HepG2 (cell line): ENCODE measurements around the gene FBXW12. TPM values are rescaled to one million over a fixed set of nuclear protein-coding genes. Genes with fewer than 3 reads are reported as not detected.

Source experiments
- ASH2L ChIP-seq: fragments of 300-600, 200-600 bp; sonication (generic); IDR thresholded peaks from 2 replicates; pipeline ENCODE4 v1.7.0; 2017; ENCODE audit warnings: low read depth, mild to moderate bottlenecking, moderate library complexity, mixed read lengths, low read length; ENCODE audit not compliant: insufficient read length
- CCDC6 ChIP-seq: sonication (generic); formaldehyde crosslinking; IDR thresholded peaks from 2 replicates; pipeline ENCODE4 v1.8.1; 2022; ENCODE audit warnings: mild to moderate bottlenecking, missing genetic modification reagents, moderate library complexity
- EZH2 ChIP-seq: conservative IDR thresholded peaks from 2 replicates; pipeline ENCODE4 v1.6.1; 2012; ENCODE audit warnings: mild to moderate bottlenecking, low read depth, low read length, moderate library complexity
- FOXM1 ChIP-seq: sonication (generic); formaldehyde crosslinking; IDR thresholded peaks from 2 replicates; pipeline ENCODE4 v1.5.0; 2020; ENCODE audit warnings: missing genetic modification reagents
- GATAD1 ChIP-seq: IDR thresholded peaks from 2 replicates; pipeline ENCODE4 v1.6.1; 2016; ENCODE audit warnings: missing genetic modification reagents, missing compliant biosample characterization
- HDAC1 ChIP-seq: sonication (generic); formaldehyde crosslinking; IDR thresholded peaks from 2 replicates; pipeline ENCODE4 v1.5.1; 2020; ENCODE audit warnings: mild to moderate bottlenecking, missing genetic modification reagents
- HMG20B ChIP-seq: conservative IDR thresholded peaks from 2 replicates; pipeline ENCODE4 v1.6.1; 2016; ENCODE audit warnings: missing genetic modification reagents, missing compliant biosample characterization
- KDM3A ChIP-seq: IDR thresholded peaks from 2 replicates; pipeline ENCODE4 v1.6.1; 2018; ENCODE audit warnings: low read depth, missing compliant biosample characterization
- KDM6A ChIP-seq: IDR thresholded peaks from 2 replicates; pipeline ENCODE4 v1.6.1; 2016; ENCODE audit warnings: low read depth
- KLF16 ChIP-seq, 2 experiments: sonication (generic) in 1 of 2; formaldehyde crosslinking in 1 of 2; IDR thresholded peaks; 2 replicates each; pipeline versions ENCODE4 v1.6.1 to v1.8.0; 2016 to 2023; ENCODE audit warnings: missing genetic modification reagents in 2 of 2, missing compliant biosample characterization in 1 of 2
- MBNL3 ChIP-seq: fragments of 250-450 bp; sonication (Bioruptor Pico); conservative IDR thresholded peaks from 2 replicates; pipeline ENCODE4 v1.8.0; 2022; ENCODE audit warnings: mild to moderate bottlenecking, inconsistent platforms
- NKX3-1 ChIP-seq: sonication (generic); formaldehyde crosslinking; IDR thresholded peaks from 2 replicates; pipeline ENCODE4 v1.5.0; 2020; ENCODE audit warnings: missing genetic modification reagents
- REL ChIP-seq: sonication (generic); formaldehyde crosslinking; conservative IDR thresholded peaks from 2 replicates; pipeline ENCODE4 v1.8.0; 2022; ENCODE audit warnings: mild to moderate bottlenecking, missing genetic modification reagents, moderate library complexity
- SIX4 ChIP-seq: sonication (generic); formaldehyde crosslinking; IDR thresholded peaks from 2 replicates; pipeline ENCODE4 v1.4.0; 2020; ENCODE audit warnings: missing genetic modification reagents
- SNAPC2 ChIP-seq: sonication (generic); formaldehyde crosslinking; IDR thresholded peaks from 2 replicates; pipeline ENCODE4 v1.8.1; 2022; ENCODE audit warnings: mild to moderate bottlenecking, missing genetic modification reagents
- TEAD3 ChIP-seq: optimal IDR thresholded peaks from 2 replicates; pipeline ENCODE3; 2016; ENCODE audit warnings: borderline replicate concordance
- TFDP2 ChIP-seq: sonication (generic); formaldehyde crosslinking; IDR thresholded peaks from 2 replicates; pipeline ENCODE4 v1.4.0; 2020; ENCODE audit warnings: missing genetic modification reagents
- ZBTB1 ChIP-seq: sonication (generic); formaldehyde crosslinking; IDR thresholded peaks from 2 replicates; pipeline ENCODE4 v1.4.0; 2020; ENCODE audit warnings: missing genetic modification reagents, borderline replicate concordance
- ZHX1 ChIP-seq: sonication (generic); formaldehyde crosslinking; IDR thresholded peaks from 2 replicates; pipeline ENCODE4 v1.8.1; 2022; ENCODE audit warnings: low read depth, mild to moderate bottlenecking, missing genetic modification reagents
- ZNF143 ChIP-seq: sonication (generic); formaldehyde crosslinking; IDR thresholded peaks from 2 replicates; pipeline ENCODE4 v1.4.0; 2020; ENCODE audit warnings: missing genetic modification reagents
- ZNF432 ChIP-seq: sonication (generic); formaldehyde crosslinking; IDR thresholded peaks from 2 replicates; pipeline ENCODE4 v1.5.0; 2020; ENCODE audit warnings: missing genetic modification reagents, mild to moderate bottlenecking, borderline replicate concordance
- ZNF639 ChIP-seq: conservative IDR thresholded peaks from 2 replicates; pipeline ENCODE4 v1.6.1; 2018; ENCODE audit warnings: missing genetic modification reagents
- ZNF816 ChIP-seq: sonication (generic); formaldehyde crosslinking; IDR thresholded peaks from 2 replicates; pipeline ENCODE4 v1.8.0; 2022; ENCODE audit warnings: missing genetic modification reagents, mild to moderate bottlenecking, borderline replicate concordance
- polyA plus RNA-seq, 8 experiments: library from polyadenylated mRNA; depleted of rRNA in 3 of 8; stranded (reverse) in 7 of 8; unstranded in 1 of 8; fragments of >200 nt; fragmentation: Illumina TruSeq in 4 of 8; extraction: Trizol in 4 of 8; gene quantifications; 2 replicates each; pipeline versions ENCODE4 v1.2.1 to v1.2.3, GENCODE V29; 2011 to 2016; ENCODE audit warnings: low read depth in 4 of 8, missing spikeins in 1 of 8, mixed read lengths in 1 of 8; ENCODE audit not compliant: insufficient read depth in 1 of 8
- total RNA-seq, 5 experiments: library from RNA; depleted of rRNA; stranded (reverse); fragments of >200 nt; fragmentation: Illumina TruSeq; extraction: Trizol; gene quantifications; 2 replicates each; pipeline ENCODE4 v1.2.3, GENCODE V29; 2016; ENCODE audit warnings: low read depth in 1 of 5
- TF ChIP-seq, protein P1 (sequence below): sonication (generic); IDR thresholded peaks from 2 replicates; pipeline ENCODE4 v1.6.1; 2016; ENCODE audit warnings: low read depth, borderline replicate concordance

FBXW12 gene
- total and polyA plus RNA-seq, 2 of the 13 experiments (the other 11 are each of a cell fraction or from before 2014, with no cell fraction given): not detected

DNA sequence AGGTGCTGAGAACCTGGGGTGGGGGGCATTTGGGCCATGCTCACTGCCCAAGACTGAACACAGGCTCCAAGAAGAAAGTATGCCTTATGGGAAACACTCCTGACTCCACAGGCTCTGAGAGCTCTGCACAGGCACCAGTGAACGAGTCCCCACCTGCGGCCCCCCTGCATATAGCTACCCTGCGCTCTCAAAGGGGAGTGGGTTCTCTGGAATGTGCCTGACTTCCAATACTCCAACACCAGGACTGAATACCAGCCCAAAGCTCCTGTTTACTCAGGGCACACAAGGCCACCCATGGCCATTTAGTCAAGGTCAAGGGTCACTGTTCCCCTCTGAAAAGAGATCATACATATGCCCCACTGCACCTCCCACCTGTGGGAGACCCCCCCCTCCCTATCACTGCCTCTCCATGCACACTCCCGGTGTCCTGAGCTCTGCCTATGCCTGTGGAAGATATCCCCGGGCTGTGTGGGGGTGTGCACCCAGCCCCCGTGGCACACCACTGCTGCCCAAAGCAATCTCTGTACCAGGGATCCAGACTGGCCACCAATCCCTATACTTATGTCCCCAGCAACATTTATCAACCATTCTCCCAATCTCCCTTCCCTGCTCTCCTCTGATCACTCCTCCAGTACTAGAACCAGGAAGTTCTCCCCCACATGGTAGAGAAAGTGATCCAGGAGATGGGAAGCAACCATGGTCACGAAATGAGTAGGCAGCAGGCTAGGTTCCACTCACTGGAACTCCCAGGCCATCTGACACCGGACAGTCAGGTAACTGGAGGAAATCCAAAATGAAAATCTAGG, 59.4 kb downstream of the FBXW12 start (continued):
- peak; percentile 51; the same call in 1 of the 2 replicates for TF ChIP-seq ZNF816
- TF ChIP-seq SNAPC2 (CRISPR knock-in tag): no peak
- peak; percentile 81; the same call in 1 of the 2 replicates for TF ChIP-seq NKX3-1 (CRISPR knock-in tag)
- TF ChIP-seq HDAC1 (CRISPR knock-in tag): peak; percentile 97
- TF ChIP-seq FOXM1 (CRISPR knock-in tag): no peak
- TF ChIP-seq ZNF639 (CRISPR knock-in tag): 0 out of 2 replicates have a peak, but pooled peaks have one; percentile 66
- TF ChIP-seq GATAD1 (CRISPR knock-in tag): peak; percentile 43
- TF ChIP-seq, protein P1, sequence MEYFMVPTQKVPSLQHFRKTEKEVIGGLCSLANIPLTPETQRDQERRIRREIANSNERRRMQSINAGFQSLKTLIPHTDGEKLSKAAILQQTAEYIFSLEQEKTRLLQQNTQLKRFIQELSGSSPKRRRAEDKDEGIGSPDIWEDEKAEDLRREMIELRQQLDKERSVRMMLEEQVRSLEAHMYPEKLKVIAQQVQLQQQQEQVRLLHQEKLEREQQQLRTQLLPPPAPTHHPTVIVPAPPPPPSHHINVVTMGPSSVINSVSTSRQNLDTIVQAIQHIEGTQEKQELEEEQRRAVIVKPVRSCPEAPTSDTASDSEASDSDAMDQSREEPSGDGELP: peak; percentile 70; the same call in 1 of the 2 replicates
- TF ChIP-seq TEAD3 (CRISPR knock-in tag): peak; percentile 99
- TF ChIP-seq KDM3A: peak; percentile 28; the same call in 1 of the 2 replicates
- TF ChIP-seq ZNF432 (CRISPR knock-in tag): no peak
- peak; percentile 39; the same call in 1 of the 2 replicates for TF ChIP-seq ZNF143 (CRISPR knock-in tag)
- TF ChIP-seq REL (CRISPR knock-in tag): no peak
- TF ChIP-seq ZBTB1 (CRISPR knock-in tag): no peak
- peak; percentile 98 for TF ChIP-seq SIX4
- peak; percentile 92 for TF ChIP-seq KDM6A (CRISPR knock-in tag)
- 0 out of 2 replicates have a peak, but pooled peaks have one; percentile 71 for TF ChIP-seq ZHX1 (CRISPR knock-in tag)
- peak in 1 of 2 experiments; percentile 69; a peak in 1 of 4 replicates for TF ChIP-seq KLF16 (CRISPR knock-in tag; IDR thresholded peaks at IDR 0.05)
- peak; percentile 84 for TF ChIP-seq HMG20B
- peak; percentile 35 for TF ChIP-seq ASH2L
- 0 out of 2 replicates have a peak, but pooled peaks have one; percentile 17 for TF ChIP-seq TFDP2 (CRISPR knock-in tag)
- no peak for TF ChIP-seq MBNL3 (CRISPR knock-in tag)
- no peak for TF ChIP-seq EZH2
- no peak for TF ChIP-seq CCDC6 (CRISPR knock-in tag)
